Measurements from ENCODE around the gene ADGRB3.

DNA sequence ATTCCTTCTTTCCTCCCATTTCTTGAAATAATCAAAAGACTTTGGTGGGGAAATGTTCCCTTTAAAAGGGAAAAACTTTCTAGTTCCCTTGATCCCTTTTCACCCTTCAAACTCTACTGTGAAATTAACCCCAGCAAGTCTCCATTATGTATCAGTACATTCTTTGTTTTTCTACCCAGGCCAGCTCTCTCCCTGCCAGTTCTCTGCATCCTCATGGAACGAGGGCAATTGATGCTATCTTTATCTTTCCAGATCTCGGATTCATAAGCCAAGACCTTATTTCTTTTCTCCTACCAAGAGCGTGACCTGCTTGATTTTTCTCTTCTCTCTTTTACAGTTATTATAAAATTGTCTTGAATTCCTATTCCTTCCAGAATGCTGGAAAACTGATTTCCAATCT is 75.8 kb downstream of the ADGRB3 start:
- TF ChIP-seq, protein P1, sequence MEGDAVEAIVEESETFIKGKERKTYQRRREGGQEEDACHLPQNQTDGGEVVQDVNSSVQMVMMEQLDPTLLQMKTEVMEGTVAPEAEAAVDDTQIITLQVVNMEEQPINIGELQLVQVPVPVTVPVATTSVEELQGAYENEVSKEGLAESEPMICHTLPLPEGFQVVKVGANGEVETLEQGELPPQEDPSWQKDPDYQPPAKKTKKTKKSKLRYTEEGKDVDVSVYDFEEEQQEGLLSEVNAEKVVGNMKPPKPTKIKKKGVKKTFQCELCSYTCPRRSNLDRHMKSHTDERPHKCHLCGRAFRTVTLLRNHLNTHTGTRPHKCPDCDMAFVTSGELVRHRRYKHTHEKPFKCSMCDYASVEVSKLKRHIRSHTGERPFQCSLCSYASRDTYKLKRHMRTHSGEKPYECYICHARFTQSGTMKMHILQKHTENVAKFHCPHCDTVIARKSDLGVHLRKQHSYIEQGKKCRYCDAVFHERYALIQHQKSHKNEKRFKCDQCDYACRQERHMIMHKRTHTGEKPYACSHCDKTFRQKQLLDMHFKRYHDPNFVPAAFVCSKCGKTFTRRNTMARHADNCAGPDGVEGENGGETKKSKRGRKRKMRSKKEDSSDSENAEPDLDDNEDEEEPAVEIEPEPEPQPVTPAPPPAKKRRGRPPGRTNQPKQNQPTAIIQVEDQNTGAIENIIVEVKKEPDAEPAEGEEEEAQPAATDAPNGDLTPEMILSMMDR (IDR thresholded peaks at IDR 0.05; ENCODE audit: extremely low read depth in 1 of 2, insufficient read depth in 1 of 2, low read depth in 1 of 2, low read length in 2 of 2), result no peak
- TF ChIP-seq POLR2A (IDR thresholded peaks at IDR 0.05; ENCODE audit: low read depth, low read length), result no peak
